GM18511 (cell line): ENCODE data around the gene ZC3H12D.
"Not testable (repeated sequence)": the region's sequence is repeated elsewhere in the genome, so short reads cannot be mapped to it uniquely, and the experiment has no call there.

Experiments
- ATAC-seq: cut with Tn5 transposase; IDR thresholded peaks from one replicate; pipeline ENCODE4 v1.9.1; 2021; ENCODE audit warnings: mild to moderate bottlenecking, moderate library complexity; ENCODE audit not compliant: unreplicated experiment

Gene ZC3H12D

DNA sequence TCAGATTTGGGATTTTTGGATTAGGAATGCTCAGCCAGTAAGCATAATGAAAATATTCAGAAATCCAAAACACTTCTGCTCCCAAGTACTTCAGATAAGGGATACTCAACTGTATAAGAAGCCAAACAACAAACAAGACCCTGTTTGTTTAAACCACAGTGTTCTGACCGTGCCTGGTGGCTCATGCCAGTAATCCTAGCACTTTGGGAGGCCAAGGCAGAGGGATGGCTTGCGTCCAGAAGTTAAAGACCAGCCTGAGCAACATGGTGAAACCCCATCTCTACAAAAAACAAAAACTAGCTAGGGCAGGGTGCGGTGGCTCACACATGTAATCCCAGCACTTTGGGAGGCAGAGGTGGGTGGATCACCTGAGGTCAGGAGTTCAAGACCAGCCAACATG is 24.6 kb downstream of the ZC3H12D start:
- not testable (repeated sequence) for ATAC-seq

DNA sequence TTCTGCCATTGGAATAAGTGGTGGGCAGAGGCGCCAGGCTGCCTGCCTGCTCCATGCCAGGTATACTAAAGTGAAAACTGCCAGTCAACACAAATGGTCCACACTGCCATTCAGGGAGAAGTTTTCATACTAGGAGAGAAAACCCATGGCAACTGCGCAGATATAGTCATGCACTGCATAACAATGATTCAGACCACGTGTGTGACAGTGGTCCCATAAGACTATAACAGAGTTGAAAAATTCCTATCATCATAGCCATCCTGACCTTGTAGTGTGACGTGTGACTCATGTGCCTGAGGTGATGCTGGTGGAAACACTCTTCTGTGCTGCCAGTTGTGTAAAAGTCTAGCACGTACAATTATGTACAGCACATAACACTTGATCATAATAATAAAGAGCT is 25.1 kb downstream of the ZC3H12D start:
- ATAC-seq: no peak

DNA sequence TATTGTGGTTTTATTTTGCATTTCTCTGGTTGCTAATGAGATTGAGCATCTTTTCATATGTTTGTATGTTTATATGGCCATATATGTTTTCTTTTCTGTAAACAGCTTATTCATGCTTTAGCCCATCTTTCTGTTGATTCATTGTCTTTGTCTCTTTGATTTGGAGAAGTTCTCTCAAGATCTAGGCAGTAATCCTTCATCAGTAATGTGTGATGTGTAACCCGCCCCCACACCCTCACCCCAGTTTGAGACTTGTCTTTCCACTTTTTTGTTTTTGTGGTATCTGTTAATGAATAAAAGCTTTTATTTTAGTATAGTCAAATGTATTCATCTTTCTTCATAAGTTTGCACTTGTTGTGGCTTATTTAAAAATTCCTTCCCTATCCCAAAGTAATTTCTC is 26.0 kb downstream of the ZC3H12D start:
- ATAC-seq: no peak

GRCh38 chr6:149458196-149458595 is 26.6 kb downstream of the ZC3H12D start:
- ATAC-seq: no peak

DNA sequence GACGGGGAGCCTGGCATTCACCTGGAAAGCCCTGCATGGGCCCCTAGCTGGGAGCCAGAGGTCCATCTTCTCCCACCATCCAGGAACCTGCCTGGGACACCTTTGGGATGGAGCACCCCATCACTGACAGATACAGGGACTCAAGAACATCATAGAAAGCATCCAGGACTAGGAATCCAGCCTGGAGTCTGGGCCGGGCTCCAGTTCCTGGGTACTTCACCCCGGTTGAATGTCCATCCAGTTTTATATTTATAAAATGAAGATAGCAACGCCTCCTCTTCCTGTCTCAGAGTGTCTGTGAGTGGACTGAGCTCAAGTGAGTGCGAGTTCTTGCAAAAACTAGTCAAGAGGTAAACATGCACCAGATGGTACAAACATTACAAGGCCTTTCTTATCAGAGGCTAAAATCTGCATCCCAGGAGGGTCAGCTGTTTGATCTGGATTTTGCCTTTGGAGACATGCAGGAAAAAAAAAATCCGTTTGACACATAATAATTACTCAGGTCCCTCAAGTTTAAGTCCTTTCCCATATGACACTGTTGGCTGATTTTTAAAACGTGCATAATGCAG is 27.4 kb downstream of the ZC3H12D start:
- no peak for ATAC-seq

DNA sequence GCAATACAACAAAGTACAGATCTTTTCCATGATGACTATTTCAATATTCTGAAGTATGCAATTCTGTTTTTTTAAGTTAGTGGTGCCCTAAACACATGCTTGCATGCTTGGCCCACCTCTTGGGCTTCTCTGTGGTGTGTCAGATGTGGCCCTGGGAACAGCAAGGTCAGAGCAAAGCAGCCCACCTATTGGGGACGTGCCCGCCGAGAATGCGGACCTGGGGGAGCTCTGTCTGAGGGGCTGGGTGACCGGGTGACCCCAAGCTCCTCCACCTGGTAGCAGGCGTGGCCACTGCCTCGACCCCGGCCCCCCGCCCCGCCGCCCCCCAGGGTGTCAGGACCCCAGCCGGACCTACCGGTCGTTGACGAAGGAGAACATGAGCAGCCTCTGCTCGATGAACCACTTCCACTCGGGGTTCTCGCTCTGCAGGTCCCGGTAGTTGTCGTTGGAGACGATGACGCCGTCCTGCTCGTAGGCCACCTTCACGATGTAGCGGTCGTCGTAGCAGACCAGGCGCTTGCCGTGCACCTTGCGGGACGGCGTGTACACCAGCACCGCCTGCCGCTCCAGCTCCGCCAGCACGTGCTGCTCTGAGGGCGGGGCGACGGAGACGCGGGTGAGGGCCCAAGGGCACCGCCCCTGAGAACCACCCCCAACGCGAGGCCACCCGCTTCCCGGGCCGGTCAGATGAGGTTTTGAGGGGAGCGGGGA is 28.3 kb downstream of the ZC3H12D start:
- no peak for ATAC-seq

- ATAC-seq: no peak
Measured at GRCh38 chr6:149455031-149455732, 29.6 kb downstream of the ZC3H12D start.

GRCh38 chr6:149454346-149454848 is 30.4 kb downstream of the ZC3H12D start:
- no peak for ATAC-seq

DNA sequence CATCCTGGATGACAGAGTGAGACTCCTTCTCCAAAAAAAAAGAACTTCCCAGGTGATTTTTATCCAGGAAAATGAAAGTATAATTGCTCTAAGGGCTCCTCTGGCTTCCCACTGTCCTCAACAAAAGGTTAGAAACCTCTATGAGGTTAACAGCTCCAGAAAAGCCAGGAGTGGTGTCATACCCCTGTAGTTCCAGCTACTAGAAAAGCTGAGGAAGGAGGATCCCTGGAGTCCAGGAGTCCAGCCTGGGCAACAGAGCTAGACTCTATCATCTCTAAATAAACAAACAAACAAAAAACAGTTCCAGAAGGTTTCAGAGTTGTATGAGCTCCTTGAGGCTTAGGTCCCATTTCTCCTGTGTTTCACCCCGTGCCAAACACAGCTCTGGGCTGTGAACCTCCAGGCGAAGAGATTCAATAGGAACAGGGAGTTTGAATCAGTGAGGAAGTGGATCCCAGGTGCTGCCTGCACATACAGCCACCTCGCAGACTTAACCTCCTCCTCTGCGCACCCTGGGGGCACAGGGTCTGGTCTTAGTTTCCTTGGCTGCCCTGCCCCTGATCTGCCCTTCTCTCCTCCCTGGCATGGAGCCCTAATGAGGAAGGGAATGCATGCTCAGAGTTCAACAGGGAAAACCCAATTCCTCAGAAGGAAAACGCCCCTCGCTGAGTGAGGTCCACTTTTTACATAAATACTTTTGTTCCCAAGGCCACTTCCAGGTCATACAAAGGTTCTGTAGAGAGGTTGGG is 31.0 kb downstream of the ZC3H12D start:
- ATAC-seq: no peak

GRCh38 chr6:149452037-149452939 is 32.5 kb downstream of the ZC3H12D start:
- no peak for ATAC-seq

GRCh38 chr6:149451376-149452036 is 33.3 kb downstream of the ZC3H12D start:
- ATAC-seq: no peak

- no peak for ATAC-seq
Measured at GRCh38 chr6:149450679-149451375, 34.0 kb downstream of the ZC3H12D start.

DNA sequence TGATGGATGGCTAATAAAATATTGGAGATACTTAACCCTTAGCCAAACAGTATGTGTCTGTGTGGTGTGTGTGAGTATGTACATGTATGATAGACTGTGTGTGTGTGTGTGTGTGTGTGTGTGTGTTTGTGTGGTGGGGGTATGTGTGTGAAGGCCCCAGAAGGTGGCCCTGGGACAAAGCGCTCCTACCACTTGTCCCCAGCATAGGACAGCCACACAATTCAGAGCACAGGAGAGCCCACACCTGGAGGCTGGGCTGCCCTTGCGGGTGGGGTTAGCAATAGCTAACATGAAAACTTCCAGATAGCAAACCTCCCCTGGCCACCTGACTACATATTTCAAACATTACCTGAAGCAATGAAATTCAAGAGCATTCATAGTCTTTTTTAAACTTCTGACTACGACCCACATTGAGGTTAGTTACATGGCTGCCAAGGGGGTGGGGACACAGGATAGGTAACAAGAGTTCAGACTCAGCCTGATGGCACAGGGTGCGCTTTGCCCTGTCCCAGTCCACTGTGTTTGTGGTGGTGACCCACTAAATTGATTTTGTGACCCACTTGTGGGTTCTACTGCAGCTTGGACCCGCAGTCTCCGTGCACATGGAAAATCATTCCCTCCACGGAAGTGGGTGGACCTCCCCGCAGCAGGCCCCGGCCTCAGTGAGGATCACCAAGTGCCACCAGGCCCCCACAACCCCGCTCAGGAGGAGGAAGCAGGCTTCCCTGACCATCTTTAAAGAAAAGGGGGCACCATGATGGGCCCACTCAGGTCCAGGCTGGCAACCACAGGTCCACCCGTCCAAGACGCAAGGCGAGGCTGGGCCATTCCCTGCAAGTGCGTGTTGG is 34.8 kb downstream of the ZC3H12D start:
- ATAC-seq: no peak

- ATAC-seq: no peak
Measured at GRCh38 chr6:149448821-149449453, 35.9 kb downstream of the ZC3H12D start.

- no peak for ATAC-seq
Measured at GRCh38 chr6:149446791-149447376, 37.9 kb downstream of the ZC3H12D start.

GRCh38 chr6:149445573-149445972 is 39.2 kb downstream of the ZC3H12D start:
- no peak for ATAC-seq

- no peak for ATAC-seq
Measured at GRCh38 chr6:149445095-149445466, 39.7 kb downstream of the ZC3H12D start.
